Panc1 (cell line): ENCODE measurements around the gene TUBA4A.
A peak's percentile ranks its signal among the peaks of the same experiment; 100 is the strongest.

Experiments used
- POLR2AphosphoS5 ChIP-seq: IDR thresholded peaks from 2 replicates; pipeline ENCODE4 v1.6.1; 2012; ENCODE audit warnings: mild to moderate bottlenecking, low read depth, low read length, moderate library complexity
- SIN3A ChIP-seq: IDR thresholded peaks from 2 replicates; pipeline ENCODE4 v1.6.1; 2012; ENCODE audit warnings: low read depth, mild to moderate bottlenecking, low read length, moderate library complexity, borderline replicate concordance; ENCODE audit not compliant: insufficient read depth
- TF ChIP-seq, protein P1 (sequence below), 2 experiments: IDR thresholded peaks; 2 replicates each; pipeline ENCODE4 v1.6.1; 2011 to 2012; ENCODE audit warnings: low read depth in 2 of 2, control low read depth in 1 of 2, low read length in 1 of 2, mild to moderate bottlenecking in 1 of 2, moderate library complexity in 1 of 2; ENCODE audit not compliant: insufficient read depth in 1 of 2
- TF ChIP-seq, protein P2 (sequence below): fragments of 450-650 bp; IDR thresholded peaks from 2 replicates; pipeline ENCODE4 v1.5.1; 2017; ENCODE audit warnings: mild to moderate bottlenecking

DNA sequence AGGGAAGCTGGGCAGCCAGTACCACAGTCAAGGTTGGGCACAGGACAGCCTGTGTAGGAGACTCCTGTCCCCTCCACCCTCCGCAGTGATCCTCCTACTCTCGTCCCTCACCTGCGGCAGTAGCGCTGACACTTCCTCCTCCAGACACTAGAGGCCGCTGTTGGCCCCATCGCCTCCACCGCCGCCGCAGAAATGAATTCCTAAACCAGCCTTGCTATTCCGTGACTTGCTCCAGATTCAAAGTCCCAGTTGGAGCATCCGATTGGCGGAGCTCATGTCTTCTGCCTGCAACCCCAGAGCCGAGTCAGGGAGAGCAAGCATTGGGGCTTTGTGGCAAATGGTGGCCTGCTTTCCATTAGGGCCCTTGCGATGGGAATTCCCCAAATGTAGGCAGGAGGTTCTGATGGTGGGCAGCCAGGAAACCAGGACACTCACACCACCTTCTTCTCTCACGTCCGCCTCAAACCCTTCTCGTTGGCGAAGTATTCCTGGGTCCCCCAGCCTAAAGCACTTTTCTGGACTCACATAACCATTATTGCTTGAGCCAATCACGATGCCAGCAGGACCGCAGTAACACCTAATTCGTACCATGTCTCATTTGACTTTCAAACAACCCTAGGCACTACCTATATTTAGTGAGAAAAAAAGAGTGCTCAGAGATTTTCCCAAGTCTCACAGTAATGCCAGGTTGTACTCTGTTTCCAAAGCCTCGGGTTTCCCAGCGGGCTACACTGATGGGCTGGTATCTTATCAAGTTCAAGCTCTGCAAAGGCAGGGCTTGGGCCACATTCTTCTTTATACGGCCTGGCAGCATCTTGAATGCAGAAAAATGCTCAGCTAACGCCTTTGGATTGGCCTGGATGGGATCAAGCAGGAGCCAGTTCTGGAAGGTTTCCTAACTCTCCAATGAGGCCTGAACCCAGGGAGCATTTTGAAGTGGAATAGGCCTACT, 24.3 kb upstream of the TUBA4A start:
- TF ChIP-seq, protein P1, sequence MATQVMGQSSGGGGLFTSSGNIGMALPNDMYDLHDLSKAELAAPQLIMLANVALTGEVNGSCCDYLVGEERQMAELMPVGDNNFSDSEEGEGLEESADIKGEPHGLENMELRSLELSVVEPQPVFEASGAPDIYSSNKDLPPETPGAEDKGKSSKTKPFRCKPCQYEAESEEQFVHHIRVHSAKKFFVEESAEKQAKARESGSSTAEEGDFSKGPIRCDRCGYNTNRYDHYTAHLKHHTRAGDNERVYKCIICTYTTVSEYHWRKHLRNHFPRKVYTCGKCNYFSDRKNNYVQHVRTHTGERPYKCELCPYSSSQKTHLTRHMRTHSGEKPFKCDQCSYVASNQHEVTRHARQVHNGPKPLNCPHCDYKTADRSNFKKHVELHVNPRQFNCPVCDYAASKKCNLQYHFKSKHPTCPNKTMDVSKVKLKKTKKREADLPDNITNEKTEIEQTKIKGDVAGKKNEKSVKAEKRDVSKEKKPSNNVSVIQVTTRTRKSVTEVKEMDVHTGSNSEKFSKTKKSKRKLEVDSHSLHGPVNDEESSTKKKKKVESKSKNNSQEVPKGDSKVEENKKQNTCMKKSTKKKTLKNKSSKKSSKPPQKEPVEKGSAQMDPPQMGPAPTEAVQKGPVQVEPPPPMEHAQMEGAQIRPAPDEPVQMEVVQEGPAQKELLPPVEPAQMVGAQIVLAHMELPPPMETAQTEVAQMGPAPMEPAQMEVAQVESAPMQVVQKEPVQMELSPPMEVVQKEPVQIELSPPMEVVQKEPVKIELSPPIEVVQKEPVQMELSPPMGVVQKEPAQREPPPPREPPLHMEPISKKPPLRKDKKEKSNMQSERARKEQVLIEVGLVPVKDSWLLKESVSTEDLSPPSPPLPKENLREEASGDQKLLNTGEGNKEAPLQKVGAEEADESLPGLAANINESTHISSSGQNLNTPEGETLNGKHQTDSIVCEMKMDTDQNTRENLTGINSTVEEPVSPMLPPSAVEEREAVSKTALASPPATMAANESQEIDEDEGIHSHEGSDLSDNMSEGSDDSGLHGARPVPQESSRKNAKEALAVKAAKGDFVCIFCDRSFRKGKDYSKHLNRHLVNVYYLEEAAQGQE (IDR thresholded peaks at IDR 0.05; ENCODE audit: insufficient read depth in 1 of 2, low read depth in 2 of 2, low read length in 1 of 2), result no peak
- TF ChIP-seq, protein P2, sequence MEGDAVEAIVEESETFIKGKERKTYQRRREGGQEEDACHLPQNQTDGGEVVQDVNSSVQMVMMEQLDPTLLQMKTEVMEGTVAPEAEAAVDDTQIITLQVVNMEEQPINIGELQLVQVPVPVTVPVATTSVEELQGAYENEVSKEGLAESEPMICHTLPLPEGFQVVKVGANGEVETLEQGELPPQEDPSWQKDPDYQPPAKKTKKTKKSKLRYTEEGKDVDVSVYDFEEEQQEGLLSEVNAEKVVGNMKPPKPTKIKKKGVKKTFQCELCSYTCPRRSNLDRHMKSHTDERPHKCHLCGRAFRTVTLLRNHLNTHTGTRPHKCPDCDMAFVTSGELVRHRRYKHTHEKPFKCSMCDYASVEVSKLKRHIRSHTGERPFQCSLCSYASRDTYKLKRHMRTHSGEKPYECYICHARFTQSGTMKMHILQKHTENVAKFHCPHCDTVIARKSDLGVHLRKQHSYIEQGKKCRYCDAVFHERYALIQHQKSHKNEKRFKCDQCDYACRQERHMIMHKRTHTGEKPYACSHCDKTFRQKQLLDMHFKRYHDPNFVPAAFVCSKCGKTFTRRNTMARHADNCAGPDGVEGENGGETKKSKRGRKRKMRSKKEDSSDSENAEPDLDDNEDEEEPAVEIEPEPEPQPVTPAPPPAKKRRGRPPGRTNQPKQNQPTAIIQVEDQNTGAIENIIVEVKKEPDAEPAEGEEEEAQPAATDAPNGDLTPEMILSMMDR, result peak; percentile 99
- TF ChIP-seq POLR2AphosphoS5, result no peak
- no peak for TF ChIP-seq SIN3A
